Endothelial cell (in vitro differentiated cells): ENCODE data around the gene SLC16A1. TPM values are rescaled to one million over a fixed set of nuclear protein-coding genes. Genes with fewer than 3 reads are reported as not detected.

ENCODE experiments used
- DNase-seq: peaks from one replicate; pipeline ENCODE4 v3.0.0; 2021; ENCODE audit warnings: low spot score
- H3K27ac Mint-ChIP-seq: one replicate; pipeline ENCODE4 v1.8.0; 2021; ENCODE audit warnings: mixed read lengths, inconsistent platforms; ENCODE audit not compliant: unreplicated experiment
- H3K27me3 Mint-ChIP-seq: one replicate; pipeline ENCODE4 v1.8.0; 2021; ENCODE audit warnings: mild to moderate bottlenecking, moderate library complexity, mixed read lengths, inconsistent platforms; ENCODE audit not compliant: unreplicated experiment
- H3K36me3 Mint-ChIP-seq: one replicate; pipeline ENCODE4 v1.8.0; 2021; ENCODE audit warnings: mild to moderate bottlenecking, low read depth, mixed read lengths, inconsistent platforms; ENCODE audit not compliant: unreplicated experiment
- H3K4me1 Mint-ChIP-seq: one replicate; pipeline ENCODE4 v1.8.0; 2021; ENCODE audit warnings: mild to moderate bottlenecking, mixed read lengths, inconsistent platforms; ENCODE audit not compliant: unreplicated experiment
- H3K4me3 Mint-ChIP-seq: one replicate; pipeline ENCODE4 v1.8.0; 2021; ENCODE audit warnings: mild to moderate bottlenecking, mixed read lengths, inconsistent platforms; ENCODE audit not compliant: unreplicated experiment
- H3K9me3 Mint-ChIP-seq: one replicate; pipeline ENCODE4 v1.8.0; 2021; ENCODE audit warnings: mixed read lengths, inconsistent platforms; ENCODE audit not compliant: unreplicated experiment
- total RNA-seq: library from RNA; stranded (reverse); fragmentation: NEBNext Ultra II Directional; extraction: Animal tissue kit (Norgen Biotek cat#: 25700); gene quantifications from one replicate; pipeline ENCODE4 v1.2.1, GENCODE V29; 2021; ENCODE audit not compliant: unreplicated experiment
- TF ChIP-seq, protein P1 (sequence below): fragments of 200-600 bp; sonication (generic); IDR thresholded peaks from one replicate; pipeline ENCODE4 v1.5.0; 2021; ENCODE audit warnings: antibody characterized with exemption; ENCODE audit not compliant: unreplicated experiment

Gene SLC16A1
- total RNA-seq, 1 donor from 2014 or later = 88.7 TPM

DNA sequence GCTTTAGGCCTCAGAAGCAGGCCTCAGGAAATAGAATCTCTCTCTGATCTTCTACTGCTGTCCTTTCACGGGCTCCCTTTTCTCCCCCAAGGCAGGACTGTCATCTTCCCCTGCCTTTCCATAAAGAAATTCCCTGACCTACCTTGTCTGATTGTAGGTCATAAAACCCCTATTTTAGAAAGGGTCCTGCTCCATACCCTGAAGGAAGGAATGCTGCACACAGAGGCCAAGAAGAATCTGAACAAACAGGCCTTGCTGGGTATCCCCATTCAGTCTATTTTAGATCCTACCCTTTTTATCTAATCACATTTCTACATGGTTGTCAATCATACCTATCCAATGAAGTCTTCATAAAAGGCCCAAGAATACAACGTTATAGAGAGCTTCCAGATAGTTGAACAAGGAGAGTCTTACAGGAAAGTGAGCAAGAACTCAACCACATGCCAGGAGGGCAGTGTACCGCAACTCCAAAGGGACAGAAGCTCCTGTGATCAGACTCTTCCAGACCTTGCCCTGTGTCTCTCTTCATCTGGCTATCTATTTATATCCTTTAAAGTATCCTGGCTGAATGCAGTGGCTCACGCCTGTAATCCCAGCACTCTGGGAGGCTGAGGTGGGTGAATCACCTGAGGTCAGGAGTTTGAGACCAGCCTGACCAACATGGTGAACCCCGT is 93.1 kb downstream of the SLC16A1 start:
- peaks cover 8% of the 10 kb centered on the region for H3K4me1 Mint-ChIP-seq
- no peaks in the 10 kb centered on the region for H3K9me3 Mint-ChIP-seq
- TF ChIP-seq, protein P1, sequence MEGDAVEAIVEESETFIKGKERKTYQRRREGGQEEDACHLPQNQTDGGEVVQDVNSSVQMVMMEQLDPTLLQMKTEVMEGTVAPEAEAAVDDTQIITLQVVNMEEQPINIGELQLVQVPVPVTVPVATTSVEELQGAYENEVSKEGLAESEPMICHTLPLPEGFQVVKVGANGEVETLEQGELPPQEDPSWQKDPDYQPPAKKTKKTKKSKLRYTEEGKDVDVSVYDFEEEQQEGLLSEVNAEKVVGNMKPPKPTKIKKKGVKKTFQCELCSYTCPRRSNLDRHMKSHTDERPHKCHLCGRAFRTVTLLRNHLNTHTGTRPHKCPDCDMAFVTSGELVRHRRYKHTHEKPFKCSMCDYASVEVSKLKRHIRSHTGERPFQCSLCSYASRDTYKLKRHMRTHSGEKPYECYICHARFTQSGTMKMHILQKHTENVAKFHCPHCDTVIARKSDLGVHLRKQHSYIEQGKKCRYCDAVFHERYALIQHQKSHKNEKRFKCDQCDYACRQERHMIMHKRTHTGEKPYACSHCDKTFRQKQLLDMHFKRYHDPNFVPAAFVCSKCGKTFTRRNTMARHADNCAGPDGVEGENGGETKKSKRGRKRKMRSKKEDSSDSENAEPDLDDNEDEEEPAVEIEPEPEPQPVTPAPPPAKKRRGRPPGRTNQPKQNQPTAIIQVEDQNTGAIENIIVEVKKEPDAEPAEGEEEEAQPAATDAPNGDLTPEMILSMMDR = no peak
- no peak overlapping the region for H3K4me3 Mint-ChIP-seq
- DNase-seq = no peak
- no peaks in the 10 kb centered on the region for H3K27me3 Mint-ChIP-seq
- H3K36me3 Mint-ChIP-seq = no peaks in the 10 kb centered on the region
- H3K27ac Mint-ChIP-seq = no peak overlapping the region

Other genes with a start within 250 kb of the SLC16A1 start
- gene RHOC, start 249.1 kb downstream of the SLC16A1 start, total RNA-seq = 300 TPM
- 1.6 TPM for gene PPM1J, start 240.9 kb downstream of the SLC16A1 start, total RNA-seq
- gene LRIG2, start 117.0 kb upstream of the SLC16A1 start, total RNA-seq = 23.0 TPM